NCI-H774 (cell line): ENCODE data around the gene ELOVL1.
"Not testable (repeated sequence)": the region's sequence is repeated elsewhere in the genome, so short reads cannot be mapped to it uniquely, and the experiment has no call there.

Experiments used
- DNase-seq: peaks from one replicate; lab custom pipeline; 2025; lab: John Stamatoyannopoulos, UW

Gene ELOVL1

GRCh38 chr1:43367904-43368645 is at the start of gene ELOVL1:
Gene ELOVL1, minus strand, starts transcription at chr1:43368011. Its CDS starts 2,402 bp downstream, at chr1:43365609.
- peak; percentile 97 for DNase-seq

DNA sequence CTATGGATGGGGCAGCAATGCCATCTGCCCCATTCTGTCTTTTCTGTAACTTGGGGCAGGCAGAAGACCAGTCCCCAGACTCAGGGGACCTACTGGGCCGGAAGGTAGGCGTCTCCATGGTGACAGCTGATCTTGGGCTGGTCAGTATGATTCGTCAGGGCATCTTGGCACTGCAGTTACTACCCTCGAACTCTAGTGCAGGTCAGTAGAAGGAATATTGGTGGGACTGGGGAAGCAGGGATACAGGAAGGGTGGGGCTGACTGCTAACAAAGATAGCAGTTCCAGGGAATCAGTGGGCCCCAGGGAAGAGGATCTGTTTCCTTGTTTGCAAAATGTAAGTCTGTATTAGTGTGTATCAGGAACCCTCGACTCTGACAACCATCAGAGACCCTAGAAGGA is 48.1 kb upstream of the ELOVL1 start:
- DNase-seq = no peak

DNA sequence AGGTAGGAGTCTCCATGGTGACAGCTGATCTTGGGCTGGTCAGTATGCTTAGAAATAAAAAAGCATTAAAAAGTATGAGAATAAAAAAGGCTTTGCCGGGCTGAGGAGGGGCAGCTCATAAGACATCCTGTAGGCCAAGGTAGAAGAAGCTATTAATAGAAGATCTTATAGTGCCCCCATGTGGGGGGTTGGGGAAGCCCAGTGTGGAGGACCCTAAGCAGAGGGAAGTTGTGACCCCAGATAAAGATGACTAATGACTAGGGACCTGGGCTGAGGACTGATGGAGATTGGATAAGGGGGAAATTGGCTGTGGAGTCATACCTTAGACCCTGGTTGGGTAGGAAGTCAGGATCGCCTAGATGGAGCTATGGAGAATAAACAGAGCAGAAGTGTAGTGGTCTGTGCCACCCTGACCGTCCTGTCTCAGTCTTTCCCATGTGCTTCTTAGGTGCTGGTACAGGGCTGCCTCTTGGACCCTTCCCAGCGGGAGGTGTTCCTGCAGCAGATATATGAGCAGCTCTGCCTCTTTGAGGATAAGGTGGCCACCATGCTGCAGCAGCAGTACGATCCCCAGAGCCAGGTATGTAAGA is 46.9 kb upstream of the ELOVL1 start:
- peak; percentile 27 for DNase-seq

DNA sequence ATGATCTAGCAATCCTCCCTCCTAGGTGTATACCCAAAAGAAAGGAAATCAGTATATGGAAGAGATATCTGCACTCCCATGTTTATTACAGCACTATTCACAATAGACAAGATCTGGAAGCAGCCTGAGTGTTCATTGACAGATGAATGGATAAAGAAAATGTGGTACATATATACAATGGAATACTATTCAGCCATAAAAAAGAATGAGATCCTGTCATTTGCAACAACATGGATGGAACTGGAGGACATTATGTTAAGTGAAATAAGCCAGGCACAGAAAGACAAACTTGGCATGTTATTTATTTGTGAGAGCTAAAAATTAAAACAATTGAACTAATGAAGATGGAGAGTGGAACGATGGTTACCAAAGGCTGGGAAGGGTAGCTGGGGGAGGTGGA is 45.6 kb upstream of the ELOVL1 start:
- not testable (repeated sequence) for DNase-seq

GRCh38 chr1:43410571-43410970 is 42.8 kb upstream of the ELOVL1 start:
- no peak for DNase-seq

GRCh38 chr1:43405876-43406234 is 38.0 kb upstream of the ELOVL1 start:
- DNase-seq = no peak

DNA sequence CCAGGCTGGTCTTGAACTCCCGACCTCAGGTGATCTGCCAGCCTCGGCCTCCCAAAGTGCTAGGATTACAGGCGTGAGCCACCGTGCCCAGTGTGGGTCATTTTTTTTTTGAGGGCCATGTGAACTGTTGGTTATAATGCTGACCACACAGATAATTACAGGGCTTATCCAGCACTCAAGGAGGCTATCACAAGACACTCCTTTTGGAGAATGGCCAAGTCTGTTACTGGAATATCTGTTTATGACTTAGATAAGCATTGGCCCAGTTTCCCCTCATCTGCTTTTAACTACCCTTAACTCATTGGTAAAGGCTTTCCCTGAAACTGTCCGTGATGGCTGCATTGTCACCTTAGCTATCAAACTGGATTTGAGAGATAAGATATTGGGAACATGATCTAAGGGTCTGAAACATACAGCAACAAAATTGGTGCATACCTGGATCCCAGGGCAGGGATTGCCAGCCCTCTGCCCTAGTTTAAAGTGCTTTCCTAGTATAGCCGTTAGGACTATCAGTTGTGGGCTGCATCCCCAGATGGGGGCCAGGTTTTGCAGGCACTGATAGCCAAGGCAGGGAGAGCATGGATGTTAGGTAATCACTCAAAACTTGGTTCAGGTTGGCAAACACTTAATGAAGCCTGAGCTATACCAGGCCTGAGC is 37.5 kb upstream of the ELOVL1 start:
- no peak for DNase-seq

- no peak for DNase-seq
These were observed 36.5 kb upstream of the ELOVL1 start for GRCh38 chr1:43404353-43404752.

GRCh38 chr1:43402089-43402865 is 34.5 kb upstream of the ELOVL1 start:
- no peak for DNase-seq

- DNase-seq = not testable (repeated sequence)
These were observed 32.6 kb upstream of the ELOVL1 start for GRCh38 chr1:43400441-43400840.

DNA sequence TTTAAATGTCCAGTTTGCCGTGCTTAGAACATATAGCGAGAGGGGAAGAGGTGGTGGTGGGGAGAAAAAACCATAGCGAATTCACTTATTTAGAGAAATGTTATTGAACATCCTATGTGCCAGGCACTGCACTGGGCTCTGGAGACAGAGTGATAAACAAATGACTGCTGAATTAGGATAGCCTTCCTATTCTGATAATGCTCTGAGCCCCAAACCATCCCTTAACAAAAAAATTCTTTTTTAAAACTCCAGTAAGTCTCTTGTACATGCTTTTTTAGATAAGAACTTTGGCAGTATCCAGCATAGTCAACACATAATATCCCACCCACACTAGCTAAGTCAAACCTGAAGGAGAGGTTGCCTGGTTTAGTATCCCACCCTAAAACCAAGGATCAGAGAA is 30.4 kb upstream of the ELOVL1 start:
- DNase-seq = no peak

- no peak for DNase-seq
These were observed 28.2 kb upstream of the ELOVL1 start for GRCh38 chr1:43396059-43396458.

DNA sequence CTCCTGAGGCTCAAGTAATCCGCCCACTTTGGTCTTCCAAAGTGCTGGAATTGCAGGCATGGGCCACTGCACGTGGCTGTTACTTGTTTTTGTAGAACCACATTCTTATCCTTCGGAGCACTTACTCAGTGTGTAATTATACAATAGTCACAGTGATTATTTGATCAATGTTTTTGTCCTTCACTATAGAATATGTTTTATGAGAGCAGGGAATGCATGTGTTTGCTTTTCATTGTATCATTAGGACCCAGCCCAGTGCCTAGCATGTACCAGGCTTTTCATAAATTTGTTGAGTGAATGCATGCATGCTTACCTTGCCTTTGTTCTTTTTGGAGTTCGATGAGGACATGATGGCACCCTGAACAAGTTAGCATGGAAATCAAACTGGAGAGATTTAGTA is 27.7 kb upstream of the ELOVL1 start:
- DNase-seq = no peak

- DNase-seq = no peak
These were observed 24.9 kb upstream of the ELOVL1 start for GRCh38 chr1:43392702-43393101.

- peak; percentile 99 for DNase-seq
These were observed 21.8 kb upstream of the ELOVL1 start, which contains the start of the genes MED8 and SZT2 for GRCh38 chr1:43389326-43390313. Gene MED8, minus strand, starts transcription at chr1:43389800. Its CDS starts 36 bp downstream, at chr1:43389764. Gene SZT2, plus strand, starts transcription at chr1:43389899. Its CDS starts 70 bp downstream, at chr1:43389969.

GRCh38 chr1:43388613-43389012 is 20.8 kb upstream of the ELOVL1 start:
- DNase-seq = no peak

DNA sequence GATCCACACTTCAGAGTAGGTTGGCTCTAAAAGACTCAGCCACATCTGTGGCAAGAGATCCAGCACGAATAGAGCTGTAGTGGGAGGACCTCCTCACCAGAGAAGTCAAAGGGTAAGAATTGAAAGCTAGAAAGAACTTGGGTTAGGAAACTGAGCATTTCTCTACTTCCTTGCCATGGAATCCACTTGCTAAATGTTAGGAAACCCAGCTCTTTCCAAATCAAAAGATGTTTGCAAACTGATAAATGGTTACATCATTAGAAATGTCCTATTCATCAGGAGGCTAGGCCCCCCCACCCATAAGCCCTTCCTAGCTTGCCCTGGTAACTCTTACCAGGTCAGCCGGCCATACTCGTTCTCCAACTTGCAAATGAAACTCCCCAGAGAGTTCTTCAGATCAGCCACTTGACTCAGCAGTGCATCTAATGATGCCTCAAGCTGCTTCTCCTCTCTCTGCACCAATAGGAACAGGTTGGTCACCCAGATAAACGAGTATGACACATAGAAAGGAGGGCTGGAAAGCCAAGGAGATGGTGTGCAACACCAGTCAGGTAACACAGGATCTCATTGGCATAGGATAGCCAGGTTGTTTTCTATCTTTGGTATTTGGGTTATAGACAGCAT is 20.3 kb upstream of the ELOVL1 start:
- DNase-seq = no peak

DNA sequence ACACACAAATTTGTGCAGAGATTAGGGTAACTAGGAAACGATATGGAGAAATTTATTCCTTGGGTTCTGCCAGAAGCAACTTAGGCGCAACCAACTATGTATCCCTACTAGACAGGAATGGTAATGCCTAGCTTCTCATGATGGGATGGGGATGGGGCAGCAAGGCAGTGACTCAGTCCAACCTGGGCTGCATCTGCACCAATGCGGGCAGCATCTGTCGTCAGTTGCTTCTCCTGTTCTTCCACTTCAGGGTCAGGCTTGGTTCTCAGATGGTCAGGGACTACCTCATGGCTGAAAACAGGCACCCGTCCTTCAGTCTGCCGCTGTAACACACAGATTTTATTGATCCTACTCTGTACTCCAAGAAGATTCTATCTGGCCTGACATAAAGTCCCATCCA is 18.9 kb upstream of the ELOVL1 start:
- no peak for DNase-seq

- no peak for DNase-seq
These were observed 15.6 kb upstream of the ELOVL1 start for GRCh38 chr1:43383449-43383848.

DNA sequence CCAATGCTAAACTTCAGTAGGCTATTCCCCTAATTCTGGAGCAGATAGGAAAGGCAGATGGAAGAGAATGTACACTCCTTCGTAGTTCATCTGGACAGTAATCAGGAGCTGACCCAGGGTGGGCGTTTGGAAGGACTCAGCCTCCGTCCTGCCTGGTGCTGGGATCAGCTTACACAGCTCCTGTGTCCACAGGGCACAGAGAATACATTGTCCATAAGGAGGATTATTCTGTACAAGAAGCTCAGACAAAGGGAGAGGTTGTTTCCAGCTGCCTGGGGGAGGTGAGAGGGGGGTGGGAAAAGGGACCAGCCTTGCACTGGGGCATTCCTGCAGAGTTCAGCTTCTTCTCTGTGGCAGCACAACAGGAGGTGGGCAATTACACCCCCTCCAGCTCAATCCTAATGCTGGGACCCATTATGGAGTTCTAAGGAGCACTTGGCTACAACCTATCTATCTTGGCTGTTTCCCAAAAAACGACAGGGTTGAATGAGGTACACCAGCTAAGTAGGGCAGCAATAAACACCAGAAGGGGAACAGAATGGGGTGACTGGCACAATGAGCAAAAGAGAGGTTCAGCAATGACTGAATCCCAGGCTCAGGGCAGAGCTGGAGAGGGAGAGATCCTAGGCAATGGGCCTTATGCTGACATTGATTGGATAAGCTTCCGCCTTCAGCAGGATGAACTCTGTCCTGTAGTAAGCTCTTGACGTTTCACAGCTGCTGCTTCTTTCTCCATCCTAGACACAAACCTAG is 14.4 kb upstream of the ELOVL1 start:
- no peak for DNase-seq
